HG02981 (cell line): ENCODE results near the gene RBM42.
"Not testable (repeated sequence)": the region's sequence is repeated elsewhere in the genome, so short reads cannot be mapped to it uniquely, and the experiment has no call there.

Experiments
- ATAC-seq: cut with Tn5 transposase; IDR thresholded peaks from one replicate; pipeline ENCODE4 v1.9.1; 2021; ENCODE audit warnings: mild to moderate bottlenecking, moderate library complexity; ENCODE audit not compliant: unreplicated experiment

The RBM42 gene

DNA sequence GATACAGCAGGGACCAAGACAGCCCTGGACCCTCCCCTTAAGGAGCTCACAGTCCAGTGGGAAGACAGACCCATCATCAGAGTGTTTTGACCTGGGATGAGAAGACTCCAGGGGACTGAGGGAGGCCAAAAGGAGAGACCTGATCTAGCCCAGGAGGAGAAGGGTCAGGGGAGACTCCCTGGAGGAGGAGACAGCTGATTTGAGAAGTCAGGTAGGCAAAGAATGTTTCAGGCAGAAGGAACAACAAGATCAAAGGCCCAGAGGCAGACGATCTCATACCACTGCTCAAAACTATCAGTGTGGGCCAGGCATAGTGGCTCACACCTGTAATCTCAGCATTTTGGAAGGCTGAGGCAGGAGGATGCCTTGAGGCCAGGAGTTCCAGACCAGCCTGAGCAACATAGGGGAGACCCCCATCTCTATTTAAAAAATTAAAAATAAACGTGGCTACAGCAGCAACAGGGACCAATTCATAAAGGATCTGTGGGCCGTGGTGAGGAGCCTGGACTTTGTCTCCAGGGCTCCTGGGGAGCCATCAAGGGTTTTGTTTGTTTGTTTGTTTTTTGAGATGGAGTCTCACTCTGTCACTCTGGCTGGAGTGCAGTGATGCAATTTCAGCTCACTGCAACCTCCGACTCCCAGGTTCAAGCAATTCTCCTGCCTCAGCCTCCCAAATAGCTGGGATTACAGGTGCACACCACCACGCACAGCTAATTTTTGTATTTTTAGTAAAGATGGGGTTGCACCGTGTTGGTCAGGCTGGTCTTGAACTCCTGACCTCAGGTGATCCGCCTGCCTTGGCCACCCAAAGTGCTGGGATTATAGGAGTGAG, 17.1 kb downstream of the RBM42 start:
- no peak for ATAC-seq

DNA sequence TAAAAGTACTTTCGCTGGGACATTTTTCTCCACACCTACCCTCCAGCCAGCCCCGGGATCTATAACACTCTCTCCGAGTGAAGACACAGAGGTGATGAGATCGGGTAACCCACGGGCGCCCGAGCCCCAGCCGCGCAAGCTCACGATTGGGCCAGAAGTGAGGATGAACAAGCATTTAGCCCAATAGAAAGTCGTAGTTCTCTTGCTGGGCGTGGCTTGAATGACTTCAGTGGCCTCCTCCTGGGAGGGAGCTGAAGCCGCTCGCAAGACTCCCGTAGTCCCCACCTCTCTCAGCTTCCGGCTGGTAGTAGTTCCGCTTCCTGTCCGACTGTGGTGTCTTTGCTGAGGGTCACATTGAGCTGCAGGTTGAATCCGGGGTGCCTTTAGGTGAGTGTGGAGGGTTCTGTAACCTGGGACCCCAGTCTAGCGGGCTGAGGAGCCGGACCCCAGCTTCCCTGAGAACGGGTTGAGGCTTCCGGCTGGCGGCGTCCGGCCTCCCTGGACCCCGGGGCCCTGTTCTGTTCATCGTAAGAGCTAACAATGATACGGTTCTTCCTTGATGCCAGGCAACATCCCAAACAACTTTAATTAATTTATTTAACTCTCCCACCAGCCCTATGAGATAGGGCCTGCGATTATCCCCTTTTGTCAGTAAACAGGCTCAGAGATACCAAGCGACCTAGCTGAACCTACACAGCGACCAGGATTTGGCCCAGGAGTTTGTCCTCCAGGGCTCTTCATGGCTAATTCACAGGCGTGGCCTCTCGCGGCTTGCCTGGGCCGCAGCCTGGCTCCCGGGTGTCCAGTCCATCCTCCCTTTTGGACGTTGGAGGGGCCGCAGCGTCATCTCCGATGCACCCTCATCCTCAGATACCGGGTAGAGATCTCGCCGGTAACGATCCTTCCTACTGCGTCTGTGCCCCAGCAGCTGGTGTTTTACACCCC, 19.5 kb downstream of the RBM42 start, which contains the start of gene COX6B1:
Gene COX6B1, plus strand, starts transcription at position 307 of the 945 bp plus-strand sequence. CDS start 2,921 bp downstream, outside the sequence.
- ATAC-seq: peak; percentile 61

DNA sequence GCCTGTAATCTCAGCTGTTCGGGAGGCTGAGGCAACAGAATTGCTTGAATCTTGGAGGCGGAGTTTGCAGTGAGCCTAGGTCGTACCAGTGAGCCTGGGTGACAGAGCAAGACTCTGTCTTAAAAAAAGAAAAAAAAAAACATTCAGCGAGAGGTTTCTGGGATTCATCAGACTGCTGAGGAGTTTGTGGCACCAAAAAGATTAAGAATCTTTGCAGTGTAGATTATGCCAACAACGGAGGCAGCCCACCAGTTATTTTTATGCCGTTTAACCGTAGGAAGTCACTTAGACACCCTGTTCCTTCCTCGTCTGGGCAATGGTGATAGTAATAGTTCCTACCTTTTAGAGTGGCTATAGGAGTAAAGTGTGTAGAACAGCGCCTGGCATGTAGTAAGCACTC, 21.7 kb downstream of the RBM42 start:
- no peak for ATAC-seq

DNA sequence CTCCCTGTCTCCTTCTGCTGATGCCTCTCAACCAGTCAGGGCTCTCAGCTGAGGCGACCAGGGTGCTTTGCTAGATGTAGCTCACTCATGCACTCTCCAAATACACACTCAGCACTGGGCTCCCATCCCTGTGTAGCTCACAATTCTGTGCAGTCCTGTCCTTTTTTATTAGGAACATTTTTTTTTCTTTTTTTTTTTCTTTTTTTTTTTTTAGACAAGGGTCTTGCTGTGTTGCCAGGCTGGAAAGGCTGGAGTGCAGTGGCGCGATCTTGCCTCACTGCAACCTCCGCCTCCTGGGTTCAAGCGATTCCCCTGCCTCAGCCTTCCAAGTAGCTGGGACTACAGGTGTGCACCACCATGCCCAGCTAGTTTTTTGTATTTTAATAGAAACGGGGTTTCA, 26.0 kb downstream of the RBM42 start:
- not testable (repeated sequence) for ATAC-seq

GRCh38 chr19:35655600-35655999, 26.8 kb downstream of the RBM42 start:
- ATAC-seq: no peak

- ATAC-seq: no peak
Observed at GRCh38 chr19:35656700-35657099, 27.9 kb downstream of the RBM42 start.

DNA sequence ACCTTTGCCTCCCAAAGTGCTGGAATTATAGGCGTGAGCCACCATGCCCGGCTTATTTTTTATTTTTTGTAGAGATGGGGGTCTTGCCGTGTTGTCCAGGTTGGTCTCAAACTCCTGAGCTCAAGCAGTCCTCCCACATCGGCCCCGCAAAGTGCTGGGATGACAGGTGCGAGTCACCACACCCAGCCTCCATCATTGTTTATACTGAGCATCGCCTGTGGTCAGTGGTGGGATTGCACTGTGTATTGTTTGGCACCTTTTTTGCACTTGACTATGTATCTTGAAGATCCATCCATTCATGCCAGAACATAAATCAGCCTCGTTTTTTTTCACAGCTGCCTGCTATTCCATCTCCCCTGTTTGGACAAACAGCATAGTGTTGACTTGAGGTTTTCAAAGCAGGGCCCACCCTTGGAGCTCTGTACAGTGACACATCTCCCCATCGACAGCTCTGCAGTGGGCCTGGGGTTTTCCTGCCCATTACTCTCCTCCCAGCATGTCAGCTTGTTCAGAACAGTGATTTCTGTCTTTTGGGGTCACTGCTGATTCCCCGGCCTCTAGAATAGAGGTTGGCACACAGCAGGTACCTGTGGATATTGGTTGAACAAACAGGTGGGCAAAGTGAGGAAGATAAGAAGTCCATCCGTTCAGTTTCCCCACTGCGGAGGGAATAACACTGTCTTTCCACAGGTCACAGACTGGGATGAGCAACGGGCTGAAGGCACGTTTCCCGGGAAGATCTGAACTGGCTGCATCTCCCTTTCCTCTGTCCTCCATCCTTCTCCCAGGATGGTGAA, 29.3 kb downstream of the RBM42 start:
- ATAC-seq: no peak

- ATAC-seq: no peak
Observed at GRCh38 chr19:35661995-35662340, 33.1 kb downstream of the RBM42 start.

GRCh38 chr19:35663981-35664380, 35.1 kb downstream of the RBM42 start:
- no peak for ATAC-seq

DNA sequence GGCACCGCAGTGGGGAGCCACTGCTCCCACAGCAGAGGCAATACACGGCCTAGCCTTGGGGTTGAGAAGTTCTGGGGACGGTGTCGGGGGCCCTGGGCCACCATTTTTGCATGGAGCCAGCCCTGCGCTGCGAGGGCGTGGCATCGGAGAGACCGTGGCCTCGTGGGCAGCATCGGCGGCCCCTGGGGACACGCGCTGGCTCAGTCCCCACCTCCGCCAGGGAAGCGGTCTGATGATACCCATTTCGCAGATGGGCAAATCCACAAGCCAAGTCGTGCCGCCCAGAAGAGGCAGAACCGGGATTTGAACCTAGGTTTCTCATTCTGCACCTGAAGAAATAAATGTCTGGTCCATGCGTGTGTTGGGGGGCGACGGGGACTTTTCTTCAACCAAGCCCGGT, 36.3 kb downstream of the RBM42 start:
- no peak for ATAC-seq

DNA sequence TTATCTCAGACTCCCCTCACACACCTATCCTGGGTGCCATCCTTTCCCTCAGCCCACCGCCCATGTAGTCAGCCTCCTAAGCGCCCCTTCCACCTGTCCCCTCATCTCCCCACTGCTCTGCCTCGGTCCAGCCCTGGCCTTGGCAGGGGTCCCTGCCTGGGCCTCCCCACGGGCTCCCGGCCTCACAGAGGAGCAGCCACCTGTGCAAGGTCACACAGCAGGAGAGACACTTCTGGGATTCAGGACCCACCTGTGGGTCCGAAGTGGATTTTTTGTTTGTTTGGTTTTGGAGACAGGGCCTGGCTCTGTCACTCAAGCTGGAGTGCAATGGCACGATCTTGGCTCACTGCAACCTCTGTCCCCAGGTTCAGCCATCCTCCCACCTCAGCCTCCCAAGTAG, 36.8 kb downstream of the RBM42 start:
- ATAC-seq: no peak

GRCh38 chr19:35666251-35666913, 37.5 kb downstream of the RBM42 start, which contains the start of gene UPK1A:
Gene UPK1A, plus strand, starts transcription at chr19:35666517. Its CDS starts 296 bp downstream, at chr19:35666813.
- ATAC-seq: no peak

GRCh38 chr19:35669566-35669965, 40.7 kb downstream of the RBM42 start:
- no peak for ATAC-seq

GRCh38 chr19:35669974-35670373, 41.1 kb downstream of the RBM42 start:
- no peak for ATAC-seq

GRCh38 chr19:35670686-35671085, 41.9 kb downstream of the RBM42 start:
- ATAC-seq: no peak

GRCh38 chr19:35671818-35672217, 43.0 kb downstream of the RBM42 start:
- ATAC-seq: no peak

DNA sequence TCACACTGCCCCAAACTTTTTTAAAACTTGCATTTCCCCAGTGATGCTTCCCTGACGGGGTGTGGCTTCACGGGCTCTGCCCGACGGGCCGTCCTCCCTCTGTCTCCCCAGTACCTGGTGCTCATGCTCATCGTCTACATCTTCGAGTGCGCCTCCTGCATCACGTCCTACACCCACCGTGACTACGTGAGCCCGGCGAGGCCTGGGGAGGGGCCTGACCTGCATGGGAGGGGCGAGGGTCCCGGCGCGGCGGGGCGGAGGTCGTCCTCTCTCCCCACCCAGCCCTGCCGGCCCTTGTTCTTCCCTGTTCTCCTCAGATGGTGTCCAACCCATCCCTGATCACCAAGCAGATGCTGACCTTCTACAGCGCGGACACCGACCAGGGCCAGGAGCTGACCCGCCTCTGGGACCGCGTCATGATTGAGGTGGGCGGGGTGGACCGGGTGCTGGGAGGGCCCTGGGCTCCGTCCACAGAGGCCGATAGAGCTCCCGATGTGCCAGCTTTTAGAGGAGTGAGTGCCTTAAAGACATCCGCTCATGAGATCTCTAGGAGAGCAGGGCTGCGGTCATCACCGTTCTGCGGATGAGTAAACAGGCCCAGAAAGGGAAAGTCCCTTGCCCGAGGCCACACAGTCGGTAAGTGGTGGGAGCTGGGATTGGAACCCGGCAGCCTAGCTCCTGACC, 44.4 kb downstream of the RBM42 start:
- ATAC-seq: no peak

- ATAC-seq: no peak
Observed at GRCh38 chr19:35675589-35676140, 46.8 kb downstream of the RBM42 start.
